AG04450 (cell line): ENCODE results near the gene DLGAP4. TPM values are rescaled to one million over a fixed set of nuclear protein-coding genes. Genes with fewer than 3 reads are reported as not detected.

Experiments used
- CTCF ChIA-PET: fragments of 300-600, 350-600 bp; formaldehyde crosslinking; extraction: SDS; loops from one replicate; lab custom pipeline; 2022; ENCODE audit warnings: antibody characterized with exemption, inconsistent platforms; lab: Charles Lee
- POLR2A ChIA-PET: fragments of 350-600 bp; formaldehyde crosslinking; extraction: SDS; loops from one replicate; lab custom pipeline; 2021; ENCODE audit warnings: antibody characterized with exemption, inconsistent platforms; lab: Yijun Ruan, JAX
- DNase-seq: peaks from one replicate; pipeline ENCODE4 v3.0.0-alpha.2; 2011; ENCODE audit warnings: low read depth, low spot score
- H3K27ac ChIP-seq: one replicate; pipeline ENCODE4 v1.5.1; 2012; ENCODE audit warnings: low read depth, low read length, control low read depth
- H3K27me3 ChIP-seq: one replicate; pipeline ENCODE4 v1.6.0; 2012; ENCODE audit warnings: low read length; ENCODE audit not compliant: control insufficient read depth, insufficient read depth
- H3K4me3 ChIP-seq: 2 replicates; pipeline ENCODE4 v1.5.1; 2011; ENCODE audit warnings: mild to moderate bottlenecking, low read depth, low read length, control low read depth
- H3K9me3 ChIP-seq: 2 replicates; pipeline ENCODE4 v1.5.1; 2012; ENCODE audit warnings: low read length; ENCODE audit not compliant: control insufficient read depth, insufficient read depth
- polyA plus RNA-seq: library from polyadenylated mRNA; depleted of rRNA; stranded (reverse); fragments of >200 nt; gene quantifications from 2 replicates; pipeline ENCODE4 v1.2.3, GENCODE V29; 2011
- TF ChIP-seq, protein P1 (sequence below): IDR thresholded peaks from 2 replicates; pipeline ENCODE4 v1.5.1; 2011; ENCODE audit warnings: low read depth, low read length, control low read depth, inconsistent platforms

The DLGAP4 gene
- polyA plus RNA-seq, 1 experiment, result 17.7 TPM

- H3K4me3 ChIP-seq, result no peak overlapping the region
- ChIA-PET POLR2A (no interaction called here), CTCF (no interaction called here)
- TF ChIP-seq, protein P1, sequence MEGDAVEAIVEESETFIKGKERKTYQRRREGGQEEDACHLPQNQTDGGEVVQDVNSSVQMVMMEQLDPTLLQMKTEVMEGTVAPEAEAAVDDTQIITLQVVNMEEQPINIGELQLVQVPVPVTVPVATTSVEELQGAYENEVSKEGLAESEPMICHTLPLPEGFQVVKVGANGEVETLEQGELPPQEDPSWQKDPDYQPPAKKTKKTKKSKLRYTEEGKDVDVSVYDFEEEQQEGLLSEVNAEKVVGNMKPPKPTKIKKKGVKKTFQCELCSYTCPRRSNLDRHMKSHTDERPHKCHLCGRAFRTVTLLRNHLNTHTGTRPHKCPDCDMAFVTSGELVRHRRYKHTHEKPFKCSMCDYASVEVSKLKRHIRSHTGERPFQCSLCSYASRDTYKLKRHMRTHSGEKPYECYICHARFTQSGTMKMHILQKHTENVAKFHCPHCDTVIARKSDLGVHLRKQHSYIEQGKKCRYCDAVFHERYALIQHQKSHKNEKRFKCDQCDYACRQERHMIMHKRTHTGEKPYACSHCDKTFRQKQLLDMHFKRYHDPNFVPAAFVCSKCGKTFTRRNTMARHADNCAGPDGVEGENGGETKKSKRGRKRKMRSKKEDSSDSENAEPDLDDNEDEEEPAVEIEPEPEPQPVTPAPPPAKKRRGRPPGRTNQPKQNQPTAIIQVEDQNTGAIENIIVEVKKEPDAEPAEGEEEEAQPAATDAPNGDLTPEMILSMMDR, result no peak
- no peaks in the 10 kb centered on the region; the same call in 1 of the 2 replicates for H3K9me3 ChIP-seq
- H3K27ac ChIP-seq, result no peak overlapping the region
- no peaks in the 10 kb centered on the region for H3K27me3 ChIP-seq
- DNase-seq, result no peak
Observed at GRCh38 chr20:36496707-36497669, 190.8 kb downstream of the DLGAP4 start.

DNA sequence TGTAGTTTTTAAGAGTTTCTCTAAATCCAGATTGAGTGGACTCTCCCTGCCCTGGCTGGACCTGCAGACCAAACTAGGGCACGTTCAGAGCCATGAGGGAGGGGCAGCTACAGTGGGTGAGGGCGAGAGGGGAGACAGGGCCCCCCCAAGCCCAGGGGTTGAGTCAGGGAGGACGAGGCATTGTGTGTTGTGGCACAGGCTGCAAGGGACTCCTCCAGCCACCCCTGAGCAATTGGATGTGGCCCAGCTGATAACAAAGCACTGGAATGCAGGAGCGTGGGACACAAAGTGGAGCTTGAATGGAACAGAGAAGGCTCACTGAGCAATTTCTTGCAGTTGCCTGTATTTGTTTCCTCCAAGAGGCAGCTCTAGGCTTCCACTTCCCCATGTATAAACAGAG is 191.7 kb downstream of the DLGAP4 start:
- no peak for DNase-seq
- Histone ChIP-seq H3K9me3 (no peaks in the 10 kb centered on the region; the same call in 1 of the 2 replicates), H3K27me3 (no peaks in the 10 kb centered on the region), H3K27ac (no peak overlapping the region), H3K4me3 (no peak overlapping the region)
- POLR2A ChIA-PET, result no interaction called here
- TF ChIP-seq, protein P1, result no peak
- CTCF ChIA-PET, result no interaction called here

DNA sequence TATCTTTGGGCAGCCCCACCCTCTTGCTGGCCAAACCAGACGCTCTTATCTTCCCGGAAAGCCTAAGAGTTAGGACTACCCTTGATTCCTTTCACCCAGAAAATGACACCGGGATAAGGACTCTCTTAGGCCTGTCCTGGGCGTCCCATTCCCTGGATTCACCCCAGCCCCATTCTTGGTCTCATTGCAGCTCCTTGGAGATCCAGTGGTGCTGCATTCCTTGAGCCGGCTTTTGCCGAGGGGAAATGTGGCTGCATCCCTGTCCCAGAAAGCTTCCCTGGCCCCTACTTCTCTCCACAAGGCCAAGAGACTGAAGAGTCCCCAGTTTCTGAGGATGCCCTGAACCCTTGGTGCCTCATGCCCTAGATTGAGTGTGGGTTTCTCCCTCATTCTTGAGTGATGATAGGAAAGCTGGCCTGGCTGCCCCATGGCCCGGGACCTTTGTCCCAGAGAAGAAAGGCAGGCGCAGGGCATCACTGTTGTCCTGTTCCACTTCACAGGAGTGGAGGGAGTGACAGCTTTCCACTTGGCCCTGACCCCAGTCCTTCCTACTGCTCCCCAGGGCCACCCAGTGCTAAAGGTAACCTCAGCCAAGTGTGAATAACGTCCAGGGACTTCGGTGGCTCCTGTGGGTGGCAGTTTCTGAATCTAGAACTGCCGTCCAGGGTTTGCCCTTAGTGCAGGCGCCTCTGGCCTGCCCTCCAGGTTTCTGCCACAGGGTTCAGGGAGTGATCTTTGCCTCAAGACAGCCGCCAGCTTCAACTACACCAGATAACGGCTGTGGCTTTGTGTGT is 192.4 kb downstream of the DLGAP4 start:
- Histone ChIP-seq H3K27ac (no peak overlapping the region), H3K27me3 (no peaks in the 10 kb centered on the region), H3K9me3 (no peaks in the 10 kb centered on the region; the same call in 1 of the 2 replicates), H3K4me3 (no peak overlapping the region)
- TF ChIP-seq, protein P1, result no peak
- CTCF ChIA-PET, result no interaction called here
- DNase-seq, result no peak
- POLR2A ChIA-PET, result no interaction called here

DNA sequence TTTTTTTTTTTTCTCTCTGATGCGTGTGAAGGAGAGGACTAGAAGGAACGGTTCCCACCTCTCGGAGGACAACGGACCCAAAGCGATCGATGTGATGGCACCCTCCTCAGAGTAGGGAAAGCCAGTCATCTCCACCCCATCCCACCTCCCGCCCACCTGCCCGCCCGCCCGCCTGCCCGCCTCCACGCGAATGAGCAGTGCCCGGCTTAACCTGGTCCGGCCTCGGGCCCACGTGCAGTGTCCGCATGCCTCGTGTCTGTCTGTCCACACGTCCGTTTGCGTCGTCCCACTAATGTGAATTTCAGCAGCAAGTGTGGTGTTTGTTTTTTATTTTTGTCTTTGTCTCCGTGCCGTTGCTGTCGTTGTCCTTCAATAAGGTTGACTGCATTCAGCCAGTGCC is 193.1 kb downstream of the DLGAP4 start:
- no peak overlapping the region for H3K27ac ChIP-seq
- no peaks in the 10 kb centered on the region; the same call in 1 of the 2 replicates for H3K9me3 ChIP-seq
- H3K4me3 ChIP-seq, result no peak overlapping the region
- no peaks in the 10 kb centered on the region for H3K27me3 ChIP-seq
- no peak for DNase-seq
- ChIA-PET CTCF (no interaction called here), POLR2A (no interaction called here)
- TF ChIP-seq, protein P1, result no peak
